ENCODE data around the gene PUS1.

PUS1 gene

GRCh38 chr12:131941987-131942341 is 12.9 kb downstream of the PUS1 start:
- no peak overlapping the region for H3K27ac ChIP-seq (ENCODE audit: low read length)
- peaks cover 46% of the 10 kb centered on the region for H3K36me3 ChIP-seq (replicated peaks; ENCODE audit: low read depth, low read length)
- TF ChIP-seq CTCF (IDR thresholded peaks at IDR 0.05; ENCODE audit: low read depth, low read length) (no peak), EZH2phosphoT487 (IDR thresholded peaks at IDR 0.05; ENCODE audit: low read depth) (no peak)
- no peaks in the 10 kb centered on the region for H3K4me1 ChIP-seq (ENCODE audit: low read length)
- H4K20me1 ChIP-seq (ENCODE audit: insufficient read depth, low read length) = no peaks in the 10 kb centered on the region
- no peak overlapping the region for H3K9ac ChIP-seq (ENCODE audit: low read length)
- no peaks in the 10 kb centered on the region for H3K9me3 ChIP-seq (ENCODE audit: insufficient read depth, low read length)
- H3K79me2 ChIP-seq (ENCODE audit: low read length) = no peaks in the 10 kb centered on the region
- no peak overlapping the region for H3K4me2 ChIP-seq (ENCODE audit: low read length)
- no peaks in the 10 kb centered on the region for H3K27me3 ChIP-seq (ENCODE audit: low read depth, low read length)
- no peak overlapping the region for H2AFZ ChIP-seq (ENCODE audit: low read depth, low read length)
- no peak overlapping the region for H3K4me3 ChIP-seq (ENCODE audit: low read length)

GRCh38 chr12:131942671-131943070 is 13.6 kb downstream of the PUS1 start:
- Histone ChIP-seq H3K27ac (ENCODE audit: low read length) (no peak overlapping the region), H3K9me3 (ENCODE audit: insufficient read depth, low read length) (no peaks in the 10 kb centered on the region), H3K9ac (ENCODE audit: low read length) (no peak overlapping the region), H2AFZ (ENCODE audit: low read depth, low read length) (no peak overlapping the region), H3K27me3 (ENCODE audit: low read depth, low read length) (no peaks in the 10 kb centered on the region), H3K4me3 (ENCODE audit: low read length) (no peak overlapping the region), H3K4me1 (ENCODE audit: low read length) (no peaks in the 10 kb centered on the region), H3K4me2 (ENCODE audit: low read length) (no peak overlapping the region), H4K20me1 (ENCODE audit: insufficient read depth, low read length) (no peaks in the 10 kb centered on the region), H3K36me3 (replicated peaks; ENCODE audit: low read depth, low read length) (peaks cover 44% of the 10 kb centered on the region), H3K79me2 (ENCODE audit: low read length) (no peaks in the 10 kb centered on the region)
- TF ChIP-seq EZH2phosphoT487 (IDR thresholded peaks at IDR 0.05; ENCODE audit: low read depth) (no peak), CTCF (IDR thresholded peaks at IDR 0.05; ENCODE audit: low read depth, low read length) (no peak)

- H2AFZ ChIP-seq (ENCODE audit: low read depth, low read length) = no peak overlapping the region
- no peaks in the 10 kb centered on the region for H3K79me2 ChIP-seq (ENCODE audit: low read length)
- no peak overlapping the region for H3K4me2 ChIP-seq (ENCODE audit: low read length)
- no peaks in the 10 kb centered on the region for H3K27me3 ChIP-seq (ENCODE audit: low read depth, low read length)
- no peak overlapping the region for H3K27ac ChIP-seq (ENCODE audit: low read length)
- H3K36me3 ChIP-seq (replicated peaks; ENCODE audit: low read depth, low read length) = peaks cover 39% of the 10 kb centered on the region
- no peaks in the 10 kb centered on the region for H3K4me1 ChIP-seq (ENCODE audit: low read length)
- TF ChIP-seq CTCF (IDR thresholded peaks at IDR 0.05; ENCODE audit: low read depth, low read length) = no peak
- TF ChIP-seq EZH2phosphoT487 (IDR thresholded peaks at IDR 0.05; ENCODE audit: low read depth) = no peak
- H4K20me1 ChIP-seq (ENCODE audit: insufficient read depth, low read length) = no peaks in the 10 kb centered on the region
- no peak overlapping the region for H3K4me3 ChIP-seq (ENCODE audit: low read length)
- H3K9ac ChIP-seq (ENCODE audit: low read length) = no peak overlapping the region
- no peaks in the 10 kb centered on the region for H3K9me3 ChIP-seq (ENCODE audit: insufficient read depth, low read length)
Observed at GRCh38 chr12:131943389-131943788, 14.3 kb downstream of the PUS1 start.

GRCh38 chr12:131943876-131944275 is 14.8 kb downstream of the PUS1 start:
- Histone ChIP-seq H3K4me3 (ENCODE audit: low read length) (no peak overlapping the region), H3K9me3 (ENCODE audit: insufficient read depth, low read length) (no peaks in the 10 kb centered on the region), H3K36me3 (replicated peaks; ENCODE audit: low read depth, low read length) (peaks cover 39% of the 10 kb centered on the region), H3K4me2 (ENCODE audit: low read length) (no peak overlapping the region), H2AFZ (ENCODE audit: low read depth, low read length) (no peak overlapping the region), H3K27ac (ENCODE audit: low read length) (no peak overlapping the region), H3K4me1 (ENCODE audit: low read length) (no peaks in the 10 kb centered on the region), H3K79me2 (ENCODE audit: low read length) (no peaks in the 10 kb centered on the region), H4K20me1 (ENCODE audit: insufficient read depth, low read length) (no peaks in the 10 kb centered on the region), H3K27me3 (ENCODE audit: low read depth, low read length) (no peaks in the 10 kb centered on the region), H3K9ac (ENCODE audit: low read length) (no peak overlapping the region)
- TF ChIP-seq EZH2phosphoT487 (IDR thresholded peaks at IDR 0.05; ENCODE audit: low read depth) (no peak), CTCF (IDR thresholded peaks at IDR 0.05; ENCODE audit: low read depth, low read length) (no peak)
